CD14-positive monocyte (primary cell): ENCODE results near the gene NPAS3. TPM values are rescaled to one million over a fixed set of nuclear protein-coding genes. Genes with fewer than 3 reads are reported as not detected.

Experiments
- DNase-seq, 3 donors: peaks; one replicate each; pipeline ENCODE4 v3.0.0-alpha.2; 2011 to 2022
- H2AFZ ChIP-seq: 2 replicates; pipeline ENCODE4 v1.6.0; 2012; ENCODE audit warnings: mild to moderate bottlenecking, low read depth, low read length, inconsistent platforms; ENCODE audit not compliant: insufficient read depth, poor library complexity, severe bottlenecking
- H3K27ac ChIP-seq, 2 donors: 1 replicate in 1 of 2; 2 replicates in 1 of 2; pipeline ENCODE4 v1.5.1; 2012 to 2013; ENCODE audit warnings: low read length in 2 of 2, control low read depth in 1 of 2, inconsistent platforms in 1 of 2, low read depth in 1 of 2, mild to moderate bottlenecking in 1 of 2
- H3K27me3 ChIP-seq, 2 donors: one replicate each; pipeline versions ENCODE4 v1.6.0 to v1.6.1; 2011 to 2013; ENCODE audit warnings: low read length in 2 of 2; ENCODE audit not compliant: control insufficient read depth in 2 of 2, insufficient read depth in 2 of 2
- H3K36me3 ChIP-seq, 2 donors: replicated peaks in 1 of 2; 1 replicate in 1 of 2; 2 replicates in 1 of 2; pipeline versions ENCODE4 v1.5.1 to v1.6.1; 2012 to 2013; ENCODE audit warnings: low read length in 2 of 2, control low read depth in 1 of 2, inconsistent platforms in 1 of 2, mild to moderate bottlenecking in 1 of 2; ENCODE audit not compliant: insufficient read depth in 2 of 2, control insufficient read depth in 1 of 2
- H3K4me1 ChIP-seq, 2 donors: 1 replicate in 1 of 2; 2 replicates in 1 of 2; pipeline versions ENCODE4 v1.5.1 to v1.6.1; 2012 to 2013; ENCODE audit warnings: low read length in 2 of 2, control low read depth in 1 of 2, inconsistent platforms in 1 of 2, mild to moderate bottlenecking in 1 of 2, moderate library complexity in 1 of 2; ENCODE audit not compliant: insufficient read depth in 2 of 2, control insufficient read depth in 1 of 2
- H3K4me2 ChIP-seq: replicated peaks from 2 replicates; pipeline ENCODE3; 2012; ENCODE audit warnings: low read length, moderate library complexity, mild to moderate bottlenecking; ENCODE audit not compliant: poor library complexity, severe bottlenecking; ENCODE audit errors: extremely low read depth
- H3K4me3 ChIP-seq, 3 experiments: fragments of 200-600 bp in 1 of 3; sonication (generic) in 1 of 3; replicated peaks in 1 of 3; 1 replicate in 2 of 3; 2 replicates in 1 of 3; pipeline ENCODE4 v1.5.1; 2011 to 2013; ENCODE audit warnings: low read length in 3 of 3, mild to moderate bottlenecking in 3 of 3, control low read depth in 2 of 3, low read depth in 2 of 3, inconsistent platforms in 1 of 3, moderate library complexity in 1 of 3
- H3K79me2 ChIP-seq: 2 replicates; pipeline ENCODE4 v1.6.0; 2012; ENCODE audit warnings: mild to moderate bottlenecking, control low read depth, inconsistent platforms, low read length, moderate library complexity; ENCODE audit not compliant: insufficient read depth
- H3K9ac ChIP-seq: 2 replicates; pipeline ENCODE4 v1.6.0; 2017; ENCODE audit warnings: low read length, mild to moderate bottlenecking; ENCODE audit not compliant: insufficient read depth, poor library complexity, severe bottlenecking
- H3K9me3 ChIP-seq, 2 donors: replicated peaks in 1 of 2; 1 replicate in 1 of 2; 2 replicates in 1 of 2; pipeline versions ENCODE4 v1.5.1 to v1.6.1; 2012 to 2013; ENCODE audit warnings: low read length in 2 of 2, control low read depth in 1 of 2; ENCODE audit not compliant: control insufficient read depth in 1 of 2, insufficient read depth in 1 of 2
- H4K20me1 ChIP-seq: 2 replicates; pipeline ENCODE4 v1.6.0; 2012; ENCODE audit warnings: mild to moderate bottlenecking, low read length, control low read depth, moderate library complexity; ENCODE audit not compliant: insufficient read depth
- H3K27ac Mint-ChIP-seq, 7 donors: one replicate each; pipeline ENCODE4 v1.8.0; 2020; ENCODE audit warnings: mild to moderate bottlenecking in 7 of 7, mixed read lengths in 7 of 7, moderate library complexity in 6 of 7, inconsistent platforms in 2 of 7
- H3K27me3 Mint-ChIP-seq, 3 donors: one replicate each; pipeline ENCODE4 v1.8.0; 2021 to 2022; ENCODE audit warnings: low read depth in 3 of 3, mild to moderate bottlenecking in 3 of 3, mixed read lengths in 3 of 3, moderate library complexity in 3 of 3, inconsistent platforms in 1 of 3
- H3K36me3 Mint-ChIP-seq, 2 donors: one replicate each; pipeline ENCODE4 v1.8.0; 2020; ENCODE audit warnings: mixed read lengths in 2 of 2, inconsistent platforms in 1 of 2, mild to moderate bottlenecking in 1 of 2
- H3K4me1 Mint-ChIP-seq: one replicate; pipeline ENCODE4 v1.8.0; 2020; ENCODE audit warnings: mild to moderate bottlenecking, mixed read lengths
- H3K4me3 Mint-ChIP-seq, 2 donors: one replicate each; pipeline ENCODE4 v1.8.0; 2020; ENCODE audit warnings: mild to moderate bottlenecking in 2 of 2, mixed read lengths in 2 of 2, moderate library complexity in 1 of 2
- H3K9me3 Mint-ChIP-seq, 7 donors: one replicate each; pipeline ENCODE4 v1.8.0; 2020 to 2022; ENCODE audit warnings: mixed read lengths in 7 of 7, mild to moderate bottlenecking in 6 of 7, moderate library complexity in 6 of 7, inconsistent platforms in 2 of 7
- CTCF ChIP-seq: fragments of 200-600 bp; IDR thresholded peaks from one replicate; pipeline ENCODE4 v1.8.0; 2022; ENCODE audit warnings: antibody characterized with exemption, mild to moderate bottlenecking
- WGBS: methylation state at CpG from one replicate; pipeline ENCODE4 v1.1.5; 2013; ENCODE audit warnings: missing lambda C conversion rate; ENCODE audit not compliant: insufficient coverage; 5-methylcytosine and 5-hydroxymethylcytosine counted together
- intact Hi-C, 2 donors: fragments of 100-400 bp; cut with micrococcal nuclease; formaldehyde crosslinking; loops; one replicate each; pipeline versions ENCODE4 v1.15.0 to v1.15.1; 2023
- polyA plus RNA-seq, 3 donors: library from polyadenylated mRNA; depleted of rRNA in 1 of 3; unstranded in 2 of 3; stranded (reverse) in 1 of 3; fragments of 300-500 nt in 2 of 3; fragments of >200 nt in 1 of 3; fragmentation: Illumina TruSeq in 2 of 3; gene quantifications; 1 replicate in 2 of 3; 2 replicates in 1 of 3; pipeline ENCODE4 v1.2.3, GENCODE V29; 2012 to 2021

The NPAS3 gene
- polyA plus RNA-seq, 3 donors, result not detected

DNA sequence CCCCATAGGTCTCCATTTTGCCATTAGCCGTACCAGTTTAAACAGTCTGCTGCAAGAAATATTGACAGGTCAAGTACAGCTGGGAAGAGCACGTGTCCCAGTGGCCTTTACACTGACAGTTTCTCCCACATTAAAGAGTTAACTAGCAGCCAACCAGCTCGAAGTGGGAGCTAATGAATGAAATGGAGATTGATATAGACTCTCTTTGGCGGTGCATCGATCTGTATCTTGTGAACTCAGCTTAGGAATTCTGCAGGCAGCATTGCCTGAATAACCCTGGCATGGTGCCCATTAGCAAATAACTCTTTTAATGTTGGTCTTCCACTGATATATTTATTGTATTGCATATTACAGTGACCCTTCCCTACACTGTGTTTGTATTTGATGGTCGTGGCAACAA is 692.8 kb downstream of the NPAS3 start:
- WGBS, result 89% methylated on average over 3 of the region's 6 CpGs
- H3K36me3 ChIP-seq, result no peaks in the 10 kb centered on the region
- H3K9ac ChIP-seq, result no peak overlapping the region
- no peak overlapping the region for H3K27ac ChIP-seq
- H3K4me1 ChIP-seq, result no peaks in the 10 kb centered on the region
- no peaks in the 10 kb centered on the region for H3K79me2 ChIP-seq
- no peaks in the 10 kb centered on the region for H3K27me3 ChIP-seq
- H3K9me3 ChIP-seq, result no peaks in the 10 kb centered on the region
- DNase-seq, result no peak
- Mint-ChIP-seq H3K36me3 (no peaks in the 10 kb centered on the region), H3K27me3 (peaks cover 0 to 6% (median 0%) of the 10 kb centered on the region in 3 donors), H3K27ac (no peak overlapping the region), H3K4me1 (no peaks in the 10 kb centered on the region), H3K9me3 (peaks cover 0 to 5% (median 2%) of the 10 kb centered on the region in 7 donors), H3K4me3 (no peak overlapping the region)
- no peak overlapping the region for H3K4me2 ChIP-seq
- H3K4me3 ChIP-seq, result no peak overlapping the region
- H2AFZ ChIP-seq, result no peak overlapping the region
- intact Hi-C loops, result no loop called here
- no peak for TF ChIP-seq CTCF
- H4K20me1 ChIP-seq, result no peaks in the 10 kb centered on the region

- intact Hi-C loops, result no loop called here
Measured at GRCh38 chr14:33634631-33635030, 696.0 kb downstream of the NPAS3 start.

More at GRCh38 chr14:33634631-33635030, 696.0 kb downstream of the NPAS3 start:
- Histone ChIP-seq H3K79me2 (no peaks in the 10 kb centered on the region), H3K4me2 (no peak overlapping the region), H3K36me3 (no peaks in the 10 kb centered on the region), H3K9ac (no peak overlapping the region), H3K27me3 (no peaks in the 10 kb centered on the region), H3K9me3 (no peaks in the 10 kb centered on the region), H3K4me3 (no peak overlapping the region), H3K4me1 (no peaks in the 10 kb centered on the region), H4K20me1 (no peaks in the 10 kb centered on the region), H3K27ac (no peak overlapping the region), H2AFZ (no peak overlapping the region)
- Mint-ChIP-seq H3K36me3 (no peaks in the 10 kb centered on the region), H3K27ac (no peak overlapping the region), H3K27me3 (peaks cover 0 to 6% (median 0%) of the 10 kb centered on the region in 3 donors), H3K9me3 (peaks cover 0 to 2% (median 0%) of the 10 kb centered on the region in 7 donors), H3K4me3 (no peak overlapping the region), H3K4me1 (no peaks in the 10 kb centered on the region)
- WGBS, result 95% methylated on average over 2 of the region's 3 CpGs
- TF ChIP-seq CTCF, result no peak
- DNase-seq, result no peak
